ENCODE data around the gene LIMCH1.

GRCh38 chr4:41517747-41518146, 20.2 kb upstream of the LIMCH1 start:
- TF ChIP-seq POLR2A (IDR thresholded peaks at IDR 0.05) (no peak), CTCF (IDR thresholded peaks at IDR 0.05) (no peak)

All from body of pancreas (tissue), 4 donors.